ENCODE data around the gene FAM53B. TPM values are rescaled to one million over a fixed set of nuclear protein-coding genes. Genes with fewer than 3 reads are reported as not detected.
A peak's percentile ranks its signal among the peaks of the same experiment; 100 is the strongest.

The FAM53B gene
- total RNA-seq, 3 donors from 2014 or later: 17.0 to 39.7 (median 22.8) TPM

DNA sequence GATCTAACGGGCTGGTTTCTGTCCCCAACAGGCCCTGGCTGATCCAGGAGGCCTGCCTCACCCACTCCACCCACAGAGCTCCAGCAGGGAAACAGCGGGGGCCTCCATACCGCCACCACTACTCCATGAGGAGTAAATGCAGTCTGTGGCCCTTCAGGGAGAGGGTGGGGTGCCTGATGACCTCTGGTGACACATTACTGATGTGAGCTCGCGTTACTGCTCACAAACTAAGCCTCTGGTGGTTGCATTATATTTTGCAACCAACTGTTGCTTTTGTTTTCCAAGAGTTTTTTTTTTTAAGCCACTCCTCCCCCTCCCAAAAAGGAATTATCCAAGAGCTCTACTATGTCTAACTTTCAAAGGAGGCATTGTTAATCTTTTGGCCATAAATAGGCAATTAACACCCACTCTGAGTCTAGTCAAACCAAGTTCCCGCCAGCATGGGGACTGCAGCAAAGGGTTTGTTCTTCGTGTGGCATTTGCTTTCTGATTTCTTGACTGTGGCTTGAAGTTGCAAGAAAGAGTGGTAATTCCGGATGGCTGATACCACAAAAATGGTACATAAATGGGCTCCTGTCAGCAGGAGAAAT lies 72.6 kb downstream of the FAM53B start:
- intact Hi-C loops (cut with DNase I; ENCODE audit: low total_unique reads): loop anchor here (5.0 kb wide), 1 partner anchor 769 kb away; no protein-coding TSS in a partner anchor
- Histone ChIP-seq H3K27ac (peak overlapping the region; percentile 73 to 75), H3K9me3 (no peaks in the 10 kb centered on the region), H3K4me1 (peaks cover 4 to 10% of the 10 kb centered on the region in 2 donors), H3K4me3 (no peak overlapping the region), H3K36me3 (no peaks in the 10 kb centered on the region), H3K27me3 (no peaks in the 10 kb centered on the region)
- TF ChIP-seq POLR2A (IDR thresholded peaks at IDR 0.05) (no peak), POLR2AphosphoS5 (IDR thresholded peaks at IDR 0.05) (no peak), CTCF (IDR thresholded peaks at IDR 0.05) (peak in 2 of 3 donors; percentile 30 to 43)
- peak in 1 of 2 donors; percentile 64 for DNase-seq (ENCODE audit: low spot score in 2 of 2)

GRCh38 chr10:124670849-124671248 lies 73.3 kb downstream of the FAM53B start:
- Histone ChIP-seq H3K27ac (peak overlapping the region; percentile 70 to 75), H3K4me3 (no peak overlapping the region), H3K36me3 (no peaks in the 10 kb centered on the region), H3K27me3 (no peaks in the 10 kb centered on the region), H3K9me3 (no peaks in the 10 kb centered on the region), H3K4me1 (peaks cover 4 to 10% of the 10 kb centered on the region in 2 donors)
- intact Hi-C loops (cut with DNase I; ENCODE audit: low total_unique reads): loop anchor here (5.0 kb wide), 1 partner anchor 769 kb away; no protein-coding TSS in a partner anchor
- no peak for DNase-seq (ENCODE audit: low spot score in 2 of 2)
- TF ChIP-seq POLR2AphosphoS5 (IDR thresholded peaks at IDR 0.05) (no peak), POLR2A (IDR thresholded peaks at IDR 0.05) (no peak), CTCF (IDR thresholded peaks at IDR 0.05) (no peak)

DNA sequence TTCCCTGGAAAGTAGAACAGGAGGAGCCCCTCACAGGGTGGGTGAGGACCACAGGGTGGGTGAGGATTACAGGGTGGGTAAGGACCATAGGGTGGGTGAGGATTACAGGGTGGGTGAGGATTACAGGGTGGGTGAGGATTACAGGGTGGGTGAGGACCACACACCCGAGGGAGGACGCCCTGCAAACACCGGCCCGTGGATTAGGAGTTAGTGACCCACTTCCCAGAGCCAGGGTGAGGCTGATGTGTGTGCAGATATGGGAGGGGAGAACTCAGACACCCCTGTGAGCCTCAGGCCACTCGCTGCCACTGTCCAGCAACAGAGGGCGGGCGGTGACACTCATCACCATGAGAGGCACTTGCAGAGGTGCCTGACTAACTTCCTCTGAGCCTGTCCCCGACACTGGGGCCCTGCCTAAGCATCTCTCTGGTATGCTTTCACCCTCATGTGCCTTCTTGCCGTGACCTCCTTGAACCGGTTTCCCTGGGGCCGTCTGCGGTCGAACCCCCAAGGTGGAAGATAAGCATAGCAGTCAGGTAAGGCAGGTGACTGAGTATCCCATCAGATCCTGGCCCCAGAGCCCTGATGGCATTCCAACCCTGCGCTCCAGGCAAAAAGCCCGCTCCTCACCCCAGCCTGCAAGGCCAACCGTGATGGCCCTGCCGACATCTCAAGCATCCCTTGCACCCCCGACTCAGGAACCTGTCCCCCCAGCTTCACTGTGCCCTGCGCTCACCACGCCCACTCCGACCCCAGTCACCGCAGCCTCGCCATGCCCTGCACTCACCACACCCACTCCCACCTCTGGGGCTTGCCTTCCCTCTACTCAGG lies 74.1 kb downstream of the FAM53B start:
- TF ChIP-seq POLR2A (IDR thresholded peaks at IDR 0.05) (no peak), CTCF (IDR thresholded peaks at IDR 0.05) (no peak), POLR2AphosphoS5 (IDR thresholded peaks at IDR 0.05) (no peak)
- H3K36me3 ChIP-seq: no peaks in the 10 kb centered on the region
- no peak overlapping the region for H3K4me3 ChIP-seq
- H3K4me1 ChIP-seq: peaks cover 4 to 10% of the 10 kb centered on the region in 2 donors
- peak overlapping the region; percentile 70 to 75 for H3K27ac ChIP-seq
- no peaks in the 10 kb centered on the region for H3K27me3 ChIP-seq
- intact Hi-C loops (cut with DNase I; ENCODE audit: low total_unique reads): loop anchor here (5.0 kb wide), 1 partner anchor 768 kb away; no protein-coding TSS in a partner anchor
- no peaks in the 10 kb centered on the region for H3K9me3 ChIP-seq
- no peak for DNase-seq (ENCODE audit: low spot score in 2 of 2)

DNA sequence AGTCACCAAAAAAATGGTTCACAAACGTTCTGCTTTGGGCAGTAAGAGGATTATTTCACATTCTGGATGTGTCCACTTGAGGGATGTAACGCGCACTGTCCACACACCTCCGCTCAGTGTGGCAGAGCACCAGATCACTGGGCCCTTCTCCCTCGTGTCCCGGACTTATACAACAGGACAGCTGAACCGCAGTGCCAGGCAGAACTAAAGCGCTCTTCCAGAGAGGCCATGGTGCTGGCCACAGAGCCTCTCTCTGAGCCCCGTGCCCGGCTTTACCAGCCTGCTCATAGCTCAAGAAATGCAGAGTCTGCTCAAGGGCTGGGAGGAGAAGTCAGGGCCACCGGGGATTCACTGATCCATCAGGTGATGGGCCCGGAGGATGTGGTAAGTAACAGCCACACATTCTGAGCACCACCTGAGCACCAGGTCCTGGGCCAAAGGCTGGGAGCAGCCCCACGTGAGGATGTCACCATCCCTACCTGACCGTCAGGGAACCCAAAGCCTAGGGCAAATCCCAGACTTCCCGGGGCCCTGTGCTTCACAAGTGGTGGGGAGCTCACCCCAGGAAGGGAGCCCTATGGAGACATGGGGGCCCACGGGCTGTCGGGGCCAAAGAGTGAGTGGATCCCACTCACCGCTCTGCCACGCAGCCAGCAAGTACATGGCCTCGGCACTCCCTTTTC lies 74.9 kb downstream of the FAM53B start:
- Histone ChIP-seq H3K9me3 (no peaks in the 10 kb centered on the region), H3K4me3 (no peak overlapping the region), H3K4me1 (peaks cover 4 to 10% of the 10 kb centered on the region in 2 donors), H3K36me3 (no peaks in the 10 kb centered on the region), H3K27ac (peak overlapping the region; percentile 22 to 75), H3K27me3 (no peaks in the 10 kb centered on the region)
- no peak for DNase-seq (ENCODE audit: low spot score in 2 of 2)
- intact Hi-C loops (cut with DNase I; ENCODE audit: low total_unique reads): no loop called here
- TF ChIP-seq POLR2A (IDR thresholded peaks at IDR 0.05) (no peak), CTCF (IDR thresholded peaks at IDR 0.05) (no peak), POLR2AphosphoS5 (IDR thresholded peaks at IDR 0.05) (no peak)

Measured in breast epithelium (tissue), 4 donors.